SK-N-SH (cell line): ENCODE measurements around the gene GAS2L1. TPM values are rescaled to one million over a fixed set of nuclear protein-coding genes. Genes with fewer than 3 reads are reported as not detected.

Experiments
- CTCF ChIA-PET: fragments of 300-600, 350-600 bp; formaldehyde crosslinking; extraction: SDS; loops from one replicate; lab custom pipeline; 2021; lab: Yijun Ruan, JAX
- POLR2A ChIA-PET: fragments of 350-600 bp; sonication (Branson Sonifier 250); formaldehyde crosslinking; extraction: SDS; loops from one replicate; lab custom pipeline; 2020; ENCODE audit warnings: antibody characterized with exemption, inconsistent platforms; lab: Yijun Ruan, JAX
- DNase-seq: peaks from one replicate; pipeline ENCODE4 v3.0.0; 2012
- H2AFZ ChIP-seq: fragments of 200-600 bp; sonication (generic); 2 replicates; pipeline ENCODE4 v1.8.1; 2016; ENCODE audit warnings: antibody characterized with exemption, mild to moderate bottlenecking, low read depth
- H3F3A ChIP-seq: fragments of 200-600 bp; sonication (generic); replicated peaks from 2 replicates; pipeline ENCODE3; 2016; ENCODE audit warnings: antibody characterized with exemption, mild to moderate bottlenecking; ENCODE audit not compliant: insufficient read depth
- H3K27ac ChIP-seq, 2 experiments: fragments of 200-500 bp in 1 of 2; fragments of 200-600 bp in 1 of 2; sonication (Bioruptor generic) in 1 of 2; sonication (generic), shearing (Covaris generic) in 1 of 2; 2 replicates each; pipeline versions ENCODE4 v1.5.1 to v1.6.1; 2014 to 2016; ENCODE audit warnings: low read depth in 2 of 2, inconsistent platforms in 1 of 2, low read length in 1 of 2, mild to moderate bottlenecking in 1 of 2, mixed read lengths in 1 of 2
- H3K27me3 ChIP-seq: fragments of 200-600 bp; sonication (generic), shearing (Covaris generic); 2 replicates; pipeline ENCODE4 v1.6.1; 2016; ENCODE audit warnings: mixed run types; ENCODE audit not compliant: insufficient read depth
- H3K36me3 ChIP-seq, 2 experiments: fragments of 200-500 bp in 1 of 2; fragments of 200-600 bp in 1 of 2; sonication (Bioruptor generic) in 1 of 2; sonication (generic) in 1 of 2; replicated peaks in 1 of 2; 2 replicates each; pipeline versions ENCODE3 to v1.5.1; 2014 to 2016; ENCODE audit warnings: low read length in 1 of 2, mild to moderate bottlenecking in 1 of 2; ENCODE audit not compliant: insufficient read depth in 2 of 2, control insufficient read depth in 1 of 2
- H3K4me1 ChIP-seq, 2 experiments: fragments of 200-500 bp in 1 of 2; fragments of 200-600 bp in 1 of 2; sonication (Bioruptor generic) in 1 of 2; sonication (generic), shearing (Covaris generic) in 1 of 2; 2 replicates each; pipeline versions ENCODE4 v1.5.1 to v1.6.1; 2014 to 2016; ENCODE audit warnings: low read depth in 1 of 2, low read length in 1 of 2, mixed run types in 1 of 2; ENCODE audit not compliant: insufficient read depth in 2 of 2, control insufficient read depth in 1 of 2
- H3K4me2 ChIP-seq: fragments of 200-600 bp; sonication (generic), shearing (Covaris generic); 2 replicates; pipeline ENCODE4 v1.6.1; 2017; ENCODE audit warnings: mixed run types
- H3K4me3 ChIP-seq, 2 experiments: fragments of 200-500 bp in 1 of 2; fragments of 200-600 bp in 1 of 2; sonication (Bioruptor generic) in 1 of 2; sonication (generic), shearing (Covaris generic) in 1 of 2; 2 replicates each; pipeline versions ENCODE4 v1.5.1 to v1.8.1; 2014 to 2016; ENCODE audit warnings: low read depth in 2 of 2, inconsistent platforms in 1 of 2, low read length in 1 of 2, mild to moderate bottlenecking in 1 of 2, mixed read lengths in 1 of 2, moderate library complexity in 1 of 2
- H3K79me2 ChIP-seq: fragments of 200-600 bp; sonication (generic); 2 replicates; pipeline ENCODE4 v1.8.1; 2017; ENCODE audit warnings: mild to moderate bottlenecking; ENCODE audit not compliant: insufficient read depth
- H3K9ac ChIP-seq: fragments of 200-600 bp; sonication (generic); 2 replicates; pipeline ENCODE4 v1.6.1; 2017; ENCODE audit warnings: mixed run types
- H3K9me2 ChIP-seq: fragments of 200-600 bp; sonication (generic); 2 replicates; pipeline ENCODE4 v1.6.1; 2017; ENCODE audit warnings: mixed run types
- H3K9me3 ChIP-seq: fragments of 200-600 bp; sonication (generic); 2 replicates; pipeline ENCODE4 v1.6.1; 2017; ENCODE audit warnings: mixed run types, mild to moderate bottlenecking, moderate library complexity
- H4K20me1 ChIP-seq: fragments of 200-600 bp; sonication (generic); 2 replicates; pipeline ENCODE4 v1.6.1; 2017; ENCODE audit warnings: mild to moderate bottlenecking, mixed run types; ENCODE audit not compliant: insufficient read depth
- CHD2 ChIP-seq: fragments of 150-350 bp; IDR thresholded peaks from 2 replicates; pipeline ENCODE4 v1.6.1; 2018; ENCODE audit warnings: low read length; ENCODE audit not compliant: partially characterized antibody
- EP300 ChIP-seq, 2 experiments: IDR thresholded peaks; 2 replicates each; pipeline versions ENCODE4 v1.4.0 to v1.6.1; 2012; ENCODE audit warnings: borderline replicate concordance in 1 of 2, low read depth in 1 of 2, low read length in 1 of 2
- FOXJ3 ChIP-seq: sonication (generic); formaldehyde crosslinking; IDR thresholded peaks from 2 replicates; pipeline ENCODE4 v1.5.1; 2020; ENCODE audit warnings: mild to moderate bottlenecking, missing genetic modification reagents
- MAX ChIP-seq: IDR thresholded peaks from 2 replicates; pipeline ENCODE4 v1.4.0; 2012; ENCODE audit warnings: low read depth
- MEF2A ChIP-seq: IDR thresholded peaks from 2 replicates; pipeline ENCODE4 v1.4.0; 2012; ENCODE audit warnings: low read depth, borderline replicate concordance
- MXI1 ChIP-seq: IDR thresholded peaks from 2 replicates; pipeline ENCODE4 v1.6.1; 2012; ENCODE audit warnings: mild to moderate bottlenecking, low read depth, low read length, improper control_type of control experiment
- NFIC ChIP-seq: IDR thresholded peaks from 2 replicates; pipeline ENCODE4 v1.4.0; 2012; ENCODE audit warnings: borderline replicate concordance
- POLR2AphosphoS5 ChIP-seq: IDR thresholded peaks from 2 replicates; pipeline ENCODE4 v1.6.1; 2012; ENCODE audit warnings: low read depth, low read length
- RCOR1 ChIP-seq: fragments of 150-350 bp; IDR thresholded peaks from 2 replicates; pipeline ENCODE4 v1.6.1; 2017; ENCODE audit warnings: antibody characterized with exemption, low read length
- REST ChIP-seq: IDR thresholded peaks from 2 replicates; pipeline ENCODE4 v1.6.1; 2012; ENCODE audit warnings: mild to moderate bottlenecking, low read depth, low read length, moderate library complexity
- SIN3A ChIP-seq: IDR thresholded peaks from 2 replicates; pipeline ENCODE4 v1.6.1; 2012; ENCODE audit warnings: low read depth, mild to moderate bottlenecking, low read length, moderate library complexity, borderline replicate concordance
- TCF12 ChIP-seq: IDR thresholded peaks from 2 replicates; pipeline ENCODE4 v1.4.0; 2012
- ZBTB33 ChIP-seq: IDR thresholded peaks from 2 replicates; pipeline ENCODE4 v1.4.0; 2012; ENCODE audit warnings: low read depth, borderline replicate concordance
- WGBS: methylation state at CpG from one replicate; pipeline ENCODE4 v1.1.6; 2017; ENCODE audit warnings: low lambda C conversion rate; 5-methylcytosine and 5-hydroxymethylcytosine counted together
- polyA plus RNA-seq, 3 experiments: library from polyadenylated mRNA; depleted of rRNA; stranded (reverse); fragments of >200 nt; gene quantifications; 2 replicates each; pipeline ENCODE4 v1.2.3, GENCODE V29; 2012
- TF ChIP-seq, protein P1 (sequence below): fragments of 150-350 bp; IDR thresholded peaks from 2 replicates; pipeline ENCODE4 v1.6.1; 2017; ENCODE audit warnings: antibody characterized with exemption, low read length, low read depth, borderline replicate concordance
- TF ChIP-seq, protein P2 (sequence below): IDR thresholded peaks from 2 replicates; pipeline ENCODE4 v1.4.0; 2012; ENCODE audit warnings: low read depth, borderline replicate concordance
- TF ChIP-seq, protein P3 (sequence below): fragments of 150-350 bp; IDR thresholded peaks from 2 replicates; pipeline ENCODE4 v1.6.1; 2016; ENCODE audit warnings: mild to moderate bottlenecking, low read depth, low read length

The GAS2L1 gene
- polyA plus RNA-seq, 1 of the 3 experiments (the other 2 are of a cell fraction) = 21.8 TPM

DNA sequence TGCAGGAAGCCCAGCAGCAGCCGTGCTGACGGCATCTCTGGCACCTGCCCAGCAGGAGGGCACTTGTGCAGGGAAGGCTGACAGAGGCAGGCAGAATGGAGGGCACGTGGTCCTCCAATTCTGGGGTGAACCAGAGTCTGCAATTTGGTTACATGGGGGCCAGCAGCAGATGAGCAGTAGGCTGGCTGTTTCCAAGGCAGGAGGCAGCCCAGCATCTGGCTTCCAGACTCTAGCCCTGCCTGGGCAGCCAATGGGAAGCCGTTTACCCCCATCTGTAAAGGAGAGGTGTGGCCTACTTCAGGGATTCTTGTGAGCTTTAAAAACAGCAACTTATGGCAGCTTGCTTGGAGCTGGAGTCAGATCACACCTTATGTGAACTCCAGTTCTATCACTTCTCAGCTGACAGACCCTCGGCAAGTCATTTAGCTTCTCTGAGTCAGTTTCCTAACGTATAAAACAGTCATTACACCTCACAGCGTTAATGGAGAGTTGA lies 36.9 kb downstream of the GAS2L1 start:
- no peaks in the 10 kb centered on the region for H3K9me3 ChIP-seq
- WGBS = 35% methylated on average over 4 of the region's 7 CpGs

More for the DNA sequence above, 36.9 kb downstream of the GAS2L1 start:
- Histone ChIP-seq H2AFZ (no peak overlapping the region), H3K36me3 (peaks cover 20 to 62% of the 10 kb centered on the region in 2 experiments), H3K79me2 (no peaks in the 10 kb centered on the region), H4K20me1 (no peaks in the 10 kb centered on the region), H3K9ac (peak overlapping the region; percentile 35; the same call in 1 of the 2 replicates), H3K9me2 (no peaks in the 10 kb centered on the region)
- peak; percentile 92 for DNase-seq
- no peak; the same call in 1 of the 2 replicates for TF ChIP-seq SIN3A
- no peak for TF ChIP-seq REST
- no peak for TF ChIP-seq MEF2A
- TF ChIP-seq MAX = peak; percentile 55; the same call in 1 of the 2 replicates
- TF ChIP-seq EP300 (IDR thresholded peaks at IDR 0.05; ENCODE audit: borderline replicate concordance in 1 of 2, low read depth in 1 of 2, low read length in 1 of 2) = no peak
- TF ChIP-seq MXI1 = peak; percentile 79; the same call in 1 of the 2 replicates
- TF ChIP-seq, protein P1, sequence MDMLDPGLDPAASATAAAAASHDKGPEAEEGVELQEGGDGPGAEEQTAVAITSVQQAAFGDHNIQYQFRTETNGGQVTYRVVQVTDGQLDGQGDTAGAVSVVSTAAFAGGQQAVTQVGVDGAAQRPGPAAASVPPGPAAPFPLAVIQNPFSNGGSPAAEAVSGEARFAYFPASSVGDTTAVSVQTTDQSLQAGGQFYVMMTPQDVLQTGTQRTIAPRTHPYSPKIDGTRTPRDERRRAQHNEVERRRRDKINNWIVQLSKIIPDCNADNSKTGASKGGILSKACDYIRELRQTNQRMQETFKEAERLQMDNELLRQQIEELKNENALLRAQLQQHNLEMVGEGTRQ = peak; percentile 54; the same call in 1 of the 2 replicates
- TF ChIP-seq RCOR1 = peak; percentile 58; the same call in 1 of the 2 replicates
- TF ChIP-seq FOXJ3 (CRISPR knock-in tag) = 0 out of 2 replicates have a peak, but pooled peaks have one; percentile 55
- peak; percentile 78 for TF ChIP-seq TCF12
- TF ChIP-seq, protein P2, sequence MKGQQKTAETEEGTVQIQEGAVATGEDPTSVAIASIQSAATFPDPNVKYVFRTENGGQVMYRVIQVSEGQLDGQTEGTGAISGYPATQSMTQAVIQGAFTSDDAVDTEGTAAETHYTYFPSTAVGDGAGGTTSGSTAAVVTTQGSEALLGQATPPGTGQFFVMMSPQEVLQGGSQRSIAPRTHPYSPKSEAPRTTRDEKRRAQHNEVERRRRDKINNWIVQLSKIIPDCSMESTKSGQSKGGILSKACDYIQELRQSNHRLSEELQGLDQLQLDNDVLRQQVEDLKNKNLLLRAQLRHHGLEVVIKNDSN = peak; percentile 64; the same call in 1 of the 2 replicates
- TF ChIP-seq CHD2 = peak; percentile 49
- TF ChIP-seq ZBTB33 = no peak
- TF ChIP-seq, protein P3, sequence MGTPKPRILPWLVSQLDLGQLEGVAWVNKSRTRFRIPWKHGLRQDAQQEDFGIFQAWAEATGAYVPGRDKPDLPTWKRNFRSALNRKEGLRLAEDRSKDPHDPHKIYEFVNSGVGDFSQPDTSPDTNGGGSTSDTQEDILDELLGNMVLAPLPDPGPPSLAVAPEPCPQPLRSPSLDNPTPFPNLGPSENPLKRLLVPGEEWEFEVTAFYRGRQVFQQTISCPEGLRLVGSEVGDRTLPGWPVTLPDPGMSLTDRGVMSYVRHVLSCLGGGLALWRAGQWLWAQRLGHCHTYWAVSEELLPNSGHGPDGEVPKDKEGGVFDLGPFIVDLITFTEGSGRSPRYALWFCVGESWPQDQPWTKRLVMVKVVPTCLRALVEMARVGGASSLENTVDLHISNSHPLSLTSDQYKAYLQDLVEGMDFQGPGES = no peak; the same call in 1 of the 2 replicates
- peak; percentile 51; the same call in 1 of the 2 replicates for TF ChIP-seq NFIC
- no peak for TF ChIP-seq POLR2AphosphoS5
- TF ChIP-seq, all 33 proteins: peak for 9
- Histone ChIP-seq H3K4me1 (peaks cover 20 to 56% of the 10 kb centered on the region in 2 experiments), H3F3A (peaks cover 26% of the 10 kb centered on the region), H3K27ac (peak overlapping the region; percentile 89 to 95), H3K4me2 (peak overlapping the region; percentile 56), H3K27me3 (no peaks in the 10 kb centered on the region), H3K4me3 (no peak overlapping the region)
- ChIA-PET POLR2A (interaction anchor here (0.7 to 1.1 kb wide), 3 partner anchors 9 to 210 kb away, joined by 3 to 4 read pairs (median 3); no protein-coding TSS in a partner anchor), CTCF (interaction anchor here (1.0 to 1.5 kb wide), 7 partner anchors 8 to 37 kb away, joined by 3 to 7 read pairs (median 4); partner anchors contain the start of gene GAS2L1)
